KMS-11 (cell line): ENCODE data around the gene TMEM43.
A peak's percentile ranks its signal among the peaks of the same experiment; 100 is the strongest.
"Not testable (repeated sequence)": the region's sequence is repeated elsewhere in the genome, so short reads cannot be mapped to it uniquely, and the experiment has no call there.

Source experiments
- H2AFZ ChIP-seq: fragments of 200-600 bp; sonication (generic); 2 replicates; pipeline ENCODE4 v1.6.1; 2016; ENCODE audit warnings: antibody characterized with exemption, mixed run types, low read depth
- H3K27ac ChIP-seq: fragments of 200-600 bp; sonication (generic); 2 replicates; pipeline ENCODE4 v1.6.1; 2016; ENCODE audit warnings: mild to moderate bottlenecking, mixed run types
- H3K27me3 ChIP-seq: fragments of 200-600 bp; sonication (generic); 2 replicates; pipeline ENCODE4 v1.6.1; 2017; ENCODE audit warnings: mild to moderate bottlenecking, low read depth, mixed run types, moderate library complexity; ENCODE audit not compliant: insufficient read depth
- H3K36me3 ChIP-seq: fragments of 200-600 bp; sonication (generic); 2 replicates; pipeline ENCODE4 v1.6.1; 2017; ENCODE audit warnings: mild to moderate bottlenecking, mixed run types; ENCODE audit not compliant: insufficient read depth
- H3K4me1 ChIP-seq: fragments of 200-600 bp; sonication (generic); 2 replicates; pipeline ENCODE4 v1.6.1; 2016; ENCODE audit warnings: mild to moderate bottlenecking, low read depth, mixed run types; ENCODE audit not compliant: poor library complexity, severe bottlenecking
- H3K4me2 ChIP-seq: fragments of 200-600 bp; sonication (generic); 2 replicates; pipeline ENCODE4 v1.7.0; 2016; ENCODE audit warnings: mild to moderate bottlenecking, mixed run types
- H3K4me3 ChIP-seq: fragments of 200-600 bp; sonication (generic); IDR thresholded peaks from 2 replicates; pipeline ENCODE4 v1.6.1; 2017; ENCODE audit warnings: low read depth, low read length, mixed read lengths; ENCODE audit not compliant: insufficient read depth
- H3K79me2 ChIP-seq: fragments of 200-600 bp; sonication (generic); 2 replicates; pipeline ENCODE4 v1.6.1; 2016; ENCODE audit warnings: low read depth, mixed run types; ENCODE audit not compliant: insufficient read depth
- H3K9ac ChIP-seq: fragments of 200-600 bp; sonication (generic); 2 replicates; pipeline ENCODE4 v1.6.1; 2016; ENCODE audit warnings: mild to moderate bottlenecking, mixed run types
- H4K20me1 ChIP-seq: fragments of 200-600 bp; sonication (generic); 2 replicates; pipeline ENCODE4 v1.6.1; 2016; ENCODE audit warnings: mild to moderate bottlenecking, mixed run types; ENCODE audit not compliant: insufficient read depth
- CTCF ChIP-seq: fragments of 200-600 bp; sonication (generic); conservative IDR thresholded peaks from 2 replicates; pipeline ENCODE4 v1.6.1; 2017; ENCODE audit warnings: low read depth, mild to moderate bottlenecking, antibody characterized with exemption, low read length, moderate library complexity, mixed read lengths

TMEM43 gene

GRCh38 chr3:14119651-14120050 is 5.2 kb upstream of the TMEM43 start:
- TF ChIP-seq CTCF, result no peak
- Histone ChIP-seq H3K27ac (peak overlapping the region; percentile 89; the same call in 1 of the 2 replicates), H3K27me3 (no peaks in the 10 kb centered on the region), H2AFZ (no peak overlapping the region), H3K4me2 (peak overlapping the region; percentile 71), H3K79me2 (peaks cover 29% of the 10 kb centered on the region; the same call in 1 of the 2 replicates), H4K20me1 (no peaks in the 10 kb centered on the region), H3K9ac (no peak overlapping the region), H3K36me3 (no peaks in the 10 kb centered on the region), H3K4me3 (no peak overlapping the region), H3K4me1 (peaks cover 64% of the 10 kb centered on the region)

- peaks cover 32% of the 10 kb centered on the region; the same call in 1 of the 2 replicates for H3K79me2 ChIP-seq
- H4K20me1 ChIP-seq, result no peaks in the 10 kb centered on the region
- H2AFZ ChIP-seq, result no peak overlapping the region
- peaks cover 64% of the 10 kb centered on the region for H3K4me1 ChIP-seq
- H3K27ac ChIP-seq, result peak overlapping the region; percentile 89
- no peaks in the 10 kb centered on the region for H3K36me3 ChIP-seq
- peak overlapping the region; percentile 89; the same call in 1 of the 2 replicates for H3K4me2 ChIP-seq
- TF ChIP-seq CTCF, result no peak
- H3K4me3 ChIP-seq, result no peak overlapping the region
- H3K27me3 ChIP-seq, result no peaks in the 10 kb centered on the region
- no peak overlapping the region; the same call in 1 of the 2 replicates for H3K9ac ChIP-seq
Observed at GRCh38 chr3:14120111-14120920, 4.5 kb upstream of the TMEM43 start.

- Histone ChIP-seq H3K27ac (peak overlapping the region; percentile 89), H3K4me1 (peaks cover 64% of the 10 kb centered on the region), H3K79me2 (peaks cover 39% of the 10 kb centered on the region), H3K4me2 (peak overlapping the region; percentile 89)
- not testable (repeated sequence) for H3K27me3 ChIP-seq, H3K9ac ChIP-seq, H4K20me1 ChIP-seq, H3K4me3 ChIP-seq, H3K36me3 ChIP-seq, H2AFZ ChIP-seq
Observed at GRCh38 chr3:14120921-14121448, 3.9 kb upstream of the TMEM43 start.

GRCh38 chr3:14121859-14122258 is 3.0 kb upstream of the TMEM43 start:
- Histone ChIP-seq H3K4me1 (peaks cover 66% of the 10 kb centered on the region), H3K4me2 (peak overlapping the region; percentile 89), H3K36me3 (no peaks in the 10 kb centered on the region), H3K27me3 (no peaks in the 10 kb centered on the region), H2AFZ (no peak overlapping the region), H4K20me1 (no peaks in the 10 kb centered on the region), H3K4me3 (no peak overlapping the region), H3K27ac (peak overlapping the region; percentile 89), H3K9ac (peak overlapping the region; percentile 29; the same call in 1 of the 2 replicates), H3K79me2 (peaks cover 48% of the 10 kb centered on the region)
- TF ChIP-seq CTCF, result no peak

- Histone ChIP-seq H3K36me3 (no peaks in the 10 kb centered on the region), H2AFZ (no peak overlapping the region), H3K27ac (peak overlapping the region; percentile 89), H3K4me3 (no peak overlapping the region), H4K20me1 (no peaks in the 10 kb centered on the region), H3K27me3 (no peaks in the 10 kb centered on the region), H3K4me1 (peaks cover 62% of the 10 kb centered on the region), H3K4me2 (peak overlapping the region; percentile 89), H3K9ac (peak overlapping the region; percentile 92; the same call in 1 of the 2 replicates), H3K79me2 (peaks cover 49% of the 10 kb centered on the region)
- TF ChIP-seq CTCF, result no peak
Observed at GRCh38 chr3:14122301-14122700, 2.6 kb upstream of the TMEM43 start.
